HG02943 (cell line): ENCODE data around the gene SECISBP2L.
A peak's percentile ranks its signal among the peaks of the same experiment; 100 is the strongest.

Experiments used
- ATAC-seq: cut with Tn5 transposase; IDR thresholded peaks from one replicate; pipeline ENCODE4 v1.9.1; 2021; ENCODE audit warnings: mild to moderate bottlenecking, low read depth, moderate library complexity; ENCODE audit not compliant: unreplicated experiment

Gene SECISBP2L

DNA sequence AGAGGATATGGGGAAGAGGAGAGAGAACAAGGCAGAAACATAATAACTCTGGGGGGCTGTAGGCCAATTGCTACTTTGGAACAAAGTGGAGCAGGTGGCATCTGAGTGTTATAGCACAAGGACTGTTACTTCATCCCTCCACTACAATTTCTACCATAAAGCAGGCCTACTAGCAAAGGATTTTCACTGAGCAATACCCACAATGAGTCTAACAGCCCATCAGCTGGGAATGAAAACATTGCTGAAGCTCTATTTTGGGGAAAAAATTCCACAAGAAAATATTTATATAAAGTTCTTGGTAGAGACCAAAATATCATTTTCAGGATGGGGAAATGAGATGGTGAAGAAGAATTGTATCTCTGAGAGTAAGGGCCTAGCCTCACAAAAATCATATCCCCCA, 78.9 kb downstream of the SECISBP2L start:
- no peak for ATAC-seq

DNA sequence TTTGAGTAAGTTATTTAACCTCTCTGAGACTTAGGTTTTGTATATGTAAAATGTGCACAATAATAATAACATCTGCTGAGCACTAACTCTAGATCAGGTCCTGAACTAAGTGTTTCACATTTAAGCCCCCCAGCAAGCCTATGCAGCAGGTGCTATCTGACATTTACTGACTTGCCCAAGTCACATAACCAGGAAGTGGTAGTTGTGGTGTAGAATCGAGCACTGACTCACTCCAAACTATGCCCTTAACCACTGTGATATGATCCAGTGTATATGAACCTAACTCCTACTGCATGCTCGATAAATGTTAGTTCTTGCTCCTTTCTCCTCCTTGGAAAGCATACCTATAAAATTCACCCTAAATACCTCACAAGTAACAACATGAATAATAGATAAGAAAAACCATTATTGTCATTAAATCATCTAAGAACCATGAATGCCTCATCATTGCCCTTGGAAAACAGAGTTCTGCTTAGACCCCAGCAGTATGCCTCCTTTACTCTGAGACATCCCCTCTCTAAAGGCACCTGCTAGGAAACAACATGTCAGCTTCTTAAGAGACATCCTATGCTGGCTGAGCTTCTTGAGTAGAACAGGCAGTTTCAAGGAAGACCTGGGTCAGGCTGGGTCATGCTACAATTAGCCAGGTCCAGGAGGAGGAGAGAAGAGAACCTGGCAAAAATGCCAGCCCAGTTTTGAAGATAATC, 79.5 kb downstream of the SECISBP2L start:
- peak; percentile 74 for ATAC-seq

DNA sequence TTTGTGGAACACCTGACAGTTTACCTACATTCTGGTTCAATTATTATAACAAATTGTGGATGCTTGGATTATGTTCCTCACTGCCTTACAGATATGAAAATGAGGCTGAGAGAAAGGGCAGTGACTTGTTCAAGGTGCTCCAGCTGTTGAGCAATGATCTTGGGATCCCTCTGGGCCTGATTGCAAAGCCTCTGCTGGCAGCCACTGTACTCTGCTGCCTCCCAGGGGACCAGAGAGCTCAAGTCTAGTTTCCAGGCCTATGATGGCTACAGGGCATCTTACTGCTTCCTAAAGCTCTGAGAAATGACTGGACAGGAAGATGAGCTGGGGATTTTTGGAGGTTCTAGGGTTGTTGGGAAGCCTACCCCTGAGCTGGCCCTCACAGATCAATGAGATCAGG, 80.3 kb downstream of the SECISBP2L start:
- ATAC-seq, result peak; percentile 62

DNA sequence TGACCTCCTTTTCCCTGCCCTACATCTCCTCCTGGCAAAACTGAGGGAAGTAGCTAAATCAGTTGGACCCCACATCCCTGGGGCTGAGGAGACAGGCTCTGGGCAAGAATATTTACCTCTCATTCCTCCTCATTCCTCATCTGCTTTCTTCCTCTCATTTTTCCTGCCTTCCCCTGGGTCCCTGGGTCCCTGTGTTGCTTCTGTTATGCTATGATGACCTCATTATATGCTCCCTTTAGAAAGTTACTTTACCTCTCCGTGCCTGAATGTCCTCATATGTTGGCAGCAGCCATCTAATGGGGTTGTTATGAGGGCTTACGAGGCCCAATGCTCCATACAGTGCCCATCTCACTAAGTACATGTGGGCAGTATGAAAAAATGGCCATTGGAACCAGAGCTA, 81.3 kb downstream of the SECISBP2L start:
- ATAC-seq, result no peak

DNA sequence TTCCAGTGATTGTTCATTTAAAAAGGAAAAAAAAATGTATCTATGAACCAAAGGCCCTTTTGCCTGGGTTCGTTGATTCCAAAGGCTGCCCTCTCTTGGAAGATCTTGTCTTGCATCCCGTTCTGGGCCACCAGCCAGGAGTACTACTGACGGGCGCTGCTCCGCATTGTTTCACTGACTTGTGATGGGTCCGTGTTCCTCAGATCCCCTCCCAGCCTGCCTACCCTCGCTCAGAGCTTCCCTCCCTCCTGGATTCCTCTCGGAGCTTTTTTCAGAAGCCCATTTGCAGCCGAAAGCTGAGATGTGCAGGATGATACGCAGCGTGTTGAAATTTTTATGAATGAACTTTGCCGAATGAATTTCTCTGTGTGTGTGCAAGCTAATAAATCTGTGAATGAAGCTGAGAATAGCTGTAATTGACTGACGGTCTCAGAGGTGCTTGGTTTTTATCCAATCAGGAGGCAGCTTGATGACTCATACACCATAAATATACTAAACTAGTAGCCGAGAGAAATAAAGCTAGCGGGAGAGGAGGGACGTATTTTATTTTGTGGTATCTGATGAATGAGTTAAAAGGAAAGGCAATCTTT, 82.6 kb downstream of the SECISBP2L start, which contains the start of gene SHC4:
TSS of gene SHC4 (minus strand) at position 396 of the 590 bp plus-strand sequence. CDS start 904 bp downstream, outside the sequence.
- peak; percentile 51 for ATAC-seq

DNA sequence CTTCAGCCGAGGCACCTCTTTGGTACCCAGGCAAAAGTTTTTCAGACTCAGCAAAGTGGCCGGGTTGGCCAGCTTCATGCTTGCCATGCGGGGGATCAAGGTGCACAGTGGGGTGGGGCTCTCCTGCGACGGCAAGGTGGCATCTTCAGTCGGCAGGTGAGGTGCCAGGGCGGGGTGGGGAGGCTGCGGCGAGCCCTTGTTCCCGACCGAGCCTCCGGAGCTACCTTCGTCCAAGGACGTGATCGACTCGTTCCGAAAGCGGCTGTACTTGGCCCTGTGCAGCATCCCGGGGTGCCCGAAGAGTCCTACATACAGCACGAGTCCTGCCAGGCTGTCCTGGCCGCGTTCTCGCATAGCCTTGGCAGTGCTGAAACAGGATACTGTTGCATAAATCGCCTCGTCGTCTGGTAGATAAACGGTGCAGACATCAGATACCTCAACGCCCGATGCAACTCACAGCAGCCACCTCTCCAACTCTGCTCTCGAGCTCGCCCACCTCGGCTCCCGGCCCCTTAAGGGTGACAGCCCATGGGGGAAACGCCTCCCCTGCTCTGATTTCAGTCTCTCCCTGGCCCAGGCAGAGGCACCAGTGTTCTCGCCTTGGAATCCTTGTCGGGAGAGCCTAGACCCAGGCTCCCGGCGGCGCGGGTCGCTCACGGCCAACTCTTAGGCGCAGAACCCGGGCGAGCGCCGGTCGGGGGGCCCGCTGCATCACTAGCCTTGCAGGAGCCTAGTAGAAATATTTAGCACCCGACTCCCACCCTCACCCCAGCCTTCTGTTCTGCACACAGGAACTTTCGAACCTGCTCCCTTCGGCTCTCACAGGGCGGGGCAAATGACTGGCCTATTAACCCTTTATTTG, 83.4 kb downstream of the SECISBP2L start:
- no peak for ATAC-seq

DNA sequence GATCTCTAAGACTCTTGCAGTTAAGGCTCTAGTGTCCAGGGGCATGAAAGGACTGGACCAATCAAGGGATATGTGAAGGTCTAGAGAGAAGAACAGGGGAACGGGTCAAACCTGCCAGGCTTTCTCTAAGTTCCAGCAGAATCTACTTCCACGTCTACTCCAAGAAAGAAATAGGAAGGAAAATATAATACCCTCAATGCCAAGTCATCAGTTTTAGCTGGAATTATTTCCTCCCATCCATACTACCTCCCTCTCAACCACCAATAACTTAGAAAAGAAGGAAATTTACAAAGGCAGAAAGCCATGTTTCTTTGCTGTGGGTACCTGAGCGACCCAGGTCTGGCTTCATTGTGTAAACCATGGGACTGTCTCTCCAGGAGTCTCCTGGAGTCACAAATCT, 90.3 kb downstream of the SECISBP2L start:
- no peak for ATAC-seq

DNA sequence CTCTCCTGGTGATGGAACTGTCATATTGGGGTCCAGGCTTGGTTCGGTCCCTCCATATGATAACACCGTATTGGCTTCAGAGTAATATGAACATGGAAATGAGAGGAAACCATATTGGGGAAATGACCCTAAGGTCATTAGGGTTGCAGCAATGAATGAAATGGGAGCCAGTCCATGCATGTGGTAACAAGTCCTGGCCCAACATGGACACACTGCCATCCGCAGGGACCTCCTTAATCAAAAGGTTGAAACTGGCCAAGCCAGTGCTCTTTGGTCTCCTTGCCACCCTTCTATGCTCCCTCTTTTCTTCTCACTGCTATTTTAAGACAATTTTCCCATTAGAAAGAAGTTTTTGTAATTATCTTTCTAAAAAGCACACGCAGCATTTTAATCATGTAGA, 90.9 kb downstream of the SECISBP2L start:
- ATAC-seq, result no peak

DNA sequence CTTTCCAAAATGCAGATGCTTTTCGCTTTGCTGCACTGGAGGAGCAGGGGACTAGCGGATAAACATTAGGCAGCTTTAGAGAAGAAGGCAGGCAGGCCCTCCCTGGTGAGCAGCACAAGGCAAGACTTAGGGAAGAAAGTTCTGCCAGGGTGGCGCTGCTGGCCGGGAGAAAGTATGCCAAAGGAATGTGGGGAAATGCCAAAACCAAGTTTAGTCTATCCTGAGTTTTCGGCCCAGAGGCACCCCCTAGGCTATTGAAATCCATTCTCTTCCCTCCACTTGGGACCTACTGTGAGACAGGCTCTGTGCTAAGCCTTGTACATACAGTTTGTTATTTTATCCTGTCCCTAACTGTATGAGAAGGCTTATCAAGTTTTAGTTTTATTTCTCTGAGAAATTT, 91.7 kb downstream of the SECISBP2L start:
- no peak for ATAC-seq

DNA sequence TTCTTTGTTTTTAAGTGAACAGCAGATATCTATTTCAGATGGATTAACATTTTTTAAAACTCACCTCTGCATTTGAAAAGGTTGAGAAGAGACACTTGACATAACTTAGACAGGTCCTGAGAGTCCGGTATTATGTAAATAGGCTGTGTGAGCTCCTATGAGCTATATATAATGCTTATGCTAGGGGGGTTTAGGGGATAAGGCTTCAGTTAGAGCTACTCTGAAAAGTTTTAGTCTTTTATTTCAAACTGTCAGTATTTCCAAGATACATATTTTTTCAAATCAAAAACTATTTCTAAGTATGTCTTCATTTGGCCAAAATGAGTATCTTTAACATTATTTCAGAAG, 99.4 kb downstream of the SECISBP2L start:
- no peak for ATAC-seq

DNA sequence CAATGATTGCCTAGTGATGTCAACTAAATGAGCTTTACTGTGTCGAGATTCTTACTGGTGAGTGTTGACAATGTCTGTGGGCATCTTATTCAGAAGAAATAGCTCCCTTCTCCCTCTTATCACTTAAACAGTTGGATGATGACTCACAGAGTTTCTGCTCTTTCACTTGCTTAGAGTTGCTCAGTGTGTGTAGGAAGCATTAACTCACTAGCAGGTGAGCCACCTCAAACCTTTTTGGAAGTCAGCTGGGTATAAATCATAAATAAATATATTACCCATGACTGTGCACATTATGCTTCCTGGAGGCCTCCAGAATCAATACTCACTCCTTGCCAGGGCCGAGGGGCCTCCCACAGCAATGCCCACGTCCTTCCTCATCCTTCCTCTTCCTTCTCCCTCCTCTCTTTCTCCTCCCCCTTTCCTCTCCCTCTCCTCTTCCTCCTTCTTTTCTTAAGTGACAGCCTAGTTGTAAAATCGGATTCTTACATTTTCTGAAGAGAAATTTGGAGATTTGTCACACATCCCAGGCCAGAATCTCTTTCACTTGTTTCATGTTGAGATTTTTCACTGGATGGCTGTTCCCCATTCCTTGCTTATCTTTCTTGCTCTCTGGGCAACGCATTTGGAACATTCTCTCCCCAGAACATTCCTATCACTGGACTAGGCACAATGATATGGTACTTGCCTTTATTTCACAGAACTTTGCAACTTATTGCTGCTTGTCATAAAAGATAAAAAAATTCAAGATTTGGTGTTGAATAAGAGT, 100.0 kb downstream of the SECISBP2L start:
- no peak for ATAC-seq

DNA sequence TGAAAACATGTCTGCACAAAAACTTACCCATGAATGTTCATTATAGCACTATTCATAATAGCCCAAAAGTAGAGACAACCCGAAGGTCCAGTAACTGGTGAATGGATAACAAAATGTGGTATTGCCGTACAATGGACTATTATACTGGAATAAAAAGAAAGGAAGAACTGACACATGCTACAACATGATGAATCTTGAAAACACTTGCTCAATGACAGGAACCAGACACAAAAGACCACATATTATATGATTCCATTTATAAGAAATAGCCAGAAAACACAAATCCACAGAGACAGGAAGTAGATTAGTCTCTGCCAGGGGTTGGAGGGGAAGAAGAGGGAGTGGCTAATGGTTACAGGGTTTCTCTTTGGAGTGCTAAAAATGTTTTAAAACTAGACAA, 100.9 kb downstream of the SECISBP2L start:
- no peak for ATAC-seq

DNA sequence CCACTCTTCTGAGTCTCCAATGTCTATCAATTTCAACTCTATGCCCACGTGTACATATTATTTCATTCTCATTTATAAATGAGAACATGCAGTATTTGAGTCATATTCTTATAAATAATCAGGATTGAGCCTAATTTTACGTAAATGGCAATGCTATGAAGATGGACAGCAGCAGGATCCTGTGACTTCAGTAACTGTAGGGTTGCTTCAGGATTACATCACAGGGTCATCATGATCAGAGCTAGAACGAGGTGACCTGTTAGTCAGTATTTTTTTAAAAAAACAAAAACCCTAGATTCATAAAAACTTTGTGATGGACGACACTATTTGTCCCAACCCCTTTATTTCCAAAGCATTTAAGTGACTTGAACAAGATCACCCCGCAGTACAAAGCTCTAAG, 104.3 kb downstream of the SECISBP2L start:
- no peak for ATAC-seq

DNA sequence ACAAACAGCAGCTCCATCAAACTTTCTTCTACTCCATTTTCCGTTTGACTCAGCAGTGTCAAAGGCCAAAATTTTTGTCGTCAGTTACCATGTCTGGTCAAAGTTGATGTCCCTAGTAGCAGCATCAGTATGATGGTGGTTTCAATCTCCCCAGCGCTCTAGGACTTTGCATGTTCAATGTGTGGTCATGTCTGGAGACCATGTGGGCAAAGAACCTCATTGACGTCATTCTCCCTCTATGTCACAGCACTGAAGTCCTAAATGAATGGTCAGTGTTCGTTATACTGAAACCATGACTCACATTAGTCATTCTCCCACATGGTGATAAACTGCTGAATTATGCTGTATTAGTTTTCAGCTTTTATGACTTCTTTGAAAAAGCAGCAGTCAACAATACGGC, 105.7 kb downstream of the SECISBP2L start:
- peak; percentile 92 for ATAC-seq

DNA sequence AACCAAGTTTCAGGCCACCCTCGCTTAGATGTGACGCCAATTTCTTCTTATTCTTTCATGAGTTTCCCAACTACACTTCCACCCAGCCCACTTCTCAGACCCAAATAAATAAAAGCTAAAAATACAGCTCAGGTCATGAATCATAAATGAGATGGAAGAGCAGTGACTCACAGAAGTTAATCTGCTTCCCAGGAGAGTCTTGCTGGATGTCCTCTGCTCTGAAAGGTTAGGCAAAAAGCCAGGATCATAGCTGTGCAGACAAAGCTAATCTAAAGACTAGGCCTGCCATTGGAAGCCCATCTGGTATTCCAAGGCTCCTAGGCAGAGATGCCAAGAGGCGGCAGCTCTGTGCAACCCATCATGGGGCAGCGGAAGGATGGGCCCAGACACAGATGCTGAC, 106.6 kb downstream of the SECISBP2L start:
- no peak for ATAC-seq
